GM12872 (cell line): ENCODE data around the gene ELAC1.

Source experiments
- CTCF ChIP-seq: IDR thresholded peaks from 3 replicates; pipeline ENCODE4 v1.5.1; 2011; ENCODE audit warnings: low read depth, mild to moderate bottlenecking, low read length, moderate library complexity; ENCODE audit not compliant: insufficient read depth

Gene ELAC1

DNA sequence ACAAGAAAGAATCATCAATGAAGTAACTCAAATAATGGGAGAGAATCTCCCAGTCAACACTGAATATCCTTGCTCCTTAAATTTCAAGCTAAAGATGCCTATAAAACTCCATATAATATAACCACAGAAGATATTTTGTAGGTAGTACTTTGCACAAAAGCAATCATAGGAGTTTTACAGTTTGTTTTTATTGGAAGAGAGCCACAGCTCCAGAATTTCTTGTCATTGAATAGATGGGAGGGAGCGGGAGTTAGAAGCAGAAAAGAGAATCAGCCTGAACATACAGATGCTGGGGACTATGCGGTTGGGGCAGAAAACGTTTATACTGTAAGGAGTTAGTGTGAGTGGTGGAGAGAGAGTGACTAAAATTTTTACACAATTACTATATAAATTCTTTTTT, 43.9 kb downstream of the ELAC1 start:
- TF ChIP-seq CTCF, result no peak

DNA sequence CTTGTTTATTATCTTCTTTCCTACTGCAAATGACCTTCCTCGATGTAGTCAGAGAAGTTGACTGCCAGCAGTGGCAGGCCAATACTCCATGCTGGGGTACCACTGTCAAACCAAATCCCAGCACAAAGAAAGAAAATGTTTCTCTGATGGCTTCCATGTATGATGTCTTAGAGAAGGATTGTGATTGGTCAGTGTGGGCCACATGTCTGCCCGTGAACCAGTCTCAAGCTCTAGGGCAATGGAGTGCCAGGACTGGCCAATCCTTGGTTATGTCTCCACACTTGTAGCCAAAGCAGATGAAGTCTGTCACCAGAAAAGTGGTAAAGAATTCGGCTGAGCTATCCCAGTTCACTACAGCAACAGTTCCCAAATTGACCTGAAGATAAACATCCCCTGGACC, 44.6 kb downstream of the ELAC1 start:
- no peak for TF ChIP-seq CTCF

- no peak for TF ChIP-seq CTCF
These were observed 45.4 kb downstream of the ELAC1 start for GRCh38 chr18:51013259-51013658.

GRCh38 chr18:51017140-51017879, 49.5 kb downstream of the ELAC1 start:
- no peak for TF ChIP-seq CTCF

DNA sequence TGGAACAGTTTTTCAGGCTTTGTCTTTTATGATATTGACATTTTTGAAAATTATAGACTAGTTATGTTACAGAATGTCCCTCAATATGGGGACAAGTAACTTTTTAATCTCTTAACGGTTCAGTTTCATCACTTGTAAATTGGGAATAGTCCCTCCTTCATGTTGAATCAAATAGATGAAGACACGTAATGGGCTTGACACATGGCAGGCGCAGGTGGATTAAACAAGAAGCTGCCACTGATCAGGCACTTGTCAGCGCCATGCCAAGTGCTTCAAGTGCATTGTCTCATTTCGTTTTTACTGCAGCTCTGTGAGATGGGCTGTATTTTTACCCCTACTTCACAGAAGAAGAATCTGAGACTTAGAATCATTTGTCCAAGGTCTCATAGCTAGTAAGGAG, 52.7 kb downstream of the ELAC1 start:
- TF ChIP-seq CTCF, result no peak

DNA sequence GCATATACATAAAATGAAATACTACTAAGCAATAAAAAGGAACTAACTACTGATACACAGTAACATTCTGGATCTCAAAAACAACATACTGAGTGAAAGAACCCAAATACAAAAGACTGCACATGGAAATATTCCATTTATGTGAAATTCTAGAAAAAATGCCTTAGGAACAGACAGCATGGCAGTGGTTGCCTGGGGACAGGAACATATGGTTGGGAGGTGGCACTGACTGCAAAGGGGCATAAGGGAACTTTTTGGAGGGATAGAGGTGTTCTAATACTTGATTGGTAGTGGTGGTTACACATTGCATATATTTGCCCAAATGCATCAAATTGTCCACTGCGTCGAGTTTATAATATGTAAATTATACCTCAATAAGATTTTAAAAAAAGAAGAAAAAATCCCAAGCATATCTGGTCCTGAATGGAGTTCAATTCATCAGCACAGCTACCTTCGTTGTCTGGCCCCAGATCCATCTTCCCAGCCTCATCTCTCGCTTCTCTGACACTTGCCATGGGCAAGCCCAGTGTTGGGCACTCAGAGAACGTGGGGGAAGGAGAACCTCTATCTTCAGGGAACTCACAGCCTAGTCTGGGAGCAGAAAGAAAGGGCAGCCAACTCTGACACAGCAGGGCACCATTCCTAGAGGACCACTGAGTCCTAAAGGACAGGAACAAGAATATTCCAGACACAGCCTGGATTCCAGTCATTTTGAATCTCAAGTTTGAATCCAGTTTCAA, 53.6 kb downstream of the ELAC1 start:
- no peak for TF ChIP-seq CTCF

GRCh38 chr18:51025512-51025911, 57.7 kb downstream of the ELAC1 start:
- no peak for TF ChIP-seq CTCF
